Measurements from ENCODE around the gene BCAS1.

DNA sequence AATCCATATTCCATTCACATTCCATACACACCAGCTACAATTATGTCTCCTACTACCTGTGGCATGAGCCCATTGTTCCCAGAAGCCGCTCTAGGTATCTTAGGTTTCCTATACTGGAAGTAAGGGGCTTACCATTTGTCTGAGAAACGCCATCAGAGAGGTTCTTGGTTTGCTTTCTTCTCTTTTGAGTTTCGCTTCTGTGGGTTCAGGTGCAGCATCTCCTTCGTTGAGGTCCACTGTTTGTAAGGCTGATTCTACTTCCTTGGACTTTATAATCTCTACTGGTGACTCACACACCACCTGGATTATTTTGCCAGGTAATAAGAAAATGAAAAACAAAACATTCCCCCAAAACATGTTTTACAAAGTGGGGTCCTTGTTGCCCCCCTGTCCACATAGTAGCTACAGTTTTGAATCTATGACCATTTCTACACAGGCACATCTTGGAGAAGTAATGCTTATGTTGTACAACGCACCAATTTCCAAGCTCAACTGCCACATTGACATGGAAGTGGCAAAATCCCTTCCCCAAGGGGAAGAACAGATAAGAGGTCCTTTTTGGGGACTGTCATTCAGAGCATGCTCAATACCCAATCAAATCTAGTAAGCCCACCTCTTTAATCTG is 103.5 kb downstream of the BCAS1 start:
- TF ChIP-seq, protein P1, sequence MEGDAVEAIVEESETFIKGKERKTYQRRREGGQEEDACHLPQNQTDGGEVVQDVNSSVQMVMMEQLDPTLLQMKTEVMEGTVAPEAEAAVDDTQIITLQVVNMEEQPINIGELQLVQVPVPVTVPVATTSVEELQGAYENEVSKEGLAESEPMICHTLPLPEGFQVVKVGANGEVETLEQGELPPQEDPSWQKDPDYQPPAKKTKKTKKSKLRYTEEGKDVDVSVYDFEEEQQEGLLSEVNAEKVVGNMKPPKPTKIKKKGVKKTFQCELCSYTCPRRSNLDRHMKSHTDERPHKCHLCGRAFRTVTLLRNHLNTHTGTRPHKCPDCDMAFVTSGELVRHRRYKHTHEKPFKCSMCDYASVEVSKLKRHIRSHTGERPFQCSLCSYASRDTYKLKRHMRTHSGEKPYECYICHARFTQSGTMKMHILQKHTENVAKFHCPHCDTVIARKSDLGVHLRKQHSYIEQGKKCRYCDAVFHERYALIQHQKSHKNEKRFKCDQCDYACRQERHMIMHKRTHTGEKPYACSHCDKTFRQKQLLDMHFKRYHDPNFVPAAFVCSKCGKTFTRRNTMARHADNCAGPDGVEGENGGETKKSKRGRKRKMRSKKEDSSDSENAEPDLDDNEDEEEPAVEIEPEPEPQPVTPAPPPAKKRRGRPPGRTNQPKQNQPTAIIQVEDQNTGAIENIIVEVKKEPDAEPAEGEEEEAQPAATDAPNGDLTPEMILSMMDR (IDR thresholded peaks at IDR 0.05; ENCODE audit: low read depth, low read length), result no peak
- no peak for TF ChIP-seq EZH2phosphoT487 (IDR thresholded peaks at IDR 0.05; ENCODE audit: low read depth)

All from OCI-LY3 (cell line).